ENCODE data around the gene CTSC.

DNA sequence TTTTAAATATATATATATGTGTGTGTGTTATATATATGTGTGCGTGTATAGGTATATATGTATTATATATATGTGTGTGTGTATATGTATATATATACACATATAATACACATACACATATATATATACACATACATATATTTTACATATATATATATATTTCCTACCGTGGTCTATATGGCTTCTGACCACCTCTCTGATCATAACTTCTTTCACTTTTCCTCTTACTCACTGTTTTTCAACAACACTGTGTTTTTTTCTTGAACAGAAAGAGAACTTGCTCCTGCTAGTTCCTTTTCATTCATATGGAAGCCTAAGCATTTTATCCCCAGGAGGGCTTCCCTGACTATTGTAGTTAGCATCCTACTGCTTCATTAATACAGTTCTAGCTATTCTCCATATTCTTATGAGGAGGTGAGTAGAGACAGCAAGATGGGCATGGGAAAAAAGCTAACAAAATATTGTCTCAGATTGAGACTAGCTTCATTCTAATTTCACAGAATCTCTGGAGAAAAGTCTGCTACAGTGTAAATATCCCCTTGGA is 38.5 kb upstream of the CTSC start:
- TF ChIP-seq, protein P1, sequence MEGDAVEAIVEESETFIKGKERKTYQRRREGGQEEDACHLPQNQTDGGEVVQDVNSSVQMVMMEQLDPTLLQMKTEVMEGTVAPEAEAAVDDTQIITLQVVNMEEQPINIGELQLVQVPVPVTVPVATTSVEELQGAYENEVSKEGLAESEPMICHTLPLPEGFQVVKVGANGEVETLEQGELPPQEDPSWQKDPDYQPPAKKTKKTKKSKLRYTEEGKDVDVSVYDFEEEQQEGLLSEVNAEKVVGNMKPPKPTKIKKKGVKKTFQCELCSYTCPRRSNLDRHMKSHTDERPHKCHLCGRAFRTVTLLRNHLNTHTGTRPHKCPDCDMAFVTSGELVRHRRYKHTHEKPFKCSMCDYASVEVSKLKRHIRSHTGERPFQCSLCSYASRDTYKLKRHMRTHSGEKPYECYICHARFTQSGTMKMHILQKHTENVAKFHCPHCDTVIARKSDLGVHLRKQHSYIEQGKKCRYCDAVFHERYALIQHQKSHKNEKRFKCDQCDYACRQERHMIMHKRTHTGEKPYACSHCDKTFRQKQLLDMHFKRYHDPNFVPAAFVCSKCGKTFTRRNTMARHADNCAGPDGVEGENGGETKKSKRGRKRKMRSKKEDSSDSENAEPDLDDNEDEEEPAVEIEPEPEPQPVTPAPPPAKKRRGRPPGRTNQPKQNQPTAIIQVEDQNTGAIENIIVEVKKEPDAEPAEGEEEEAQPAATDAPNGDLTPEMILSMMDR (IDR thresholded peaks at IDR 0.05) = no peak
- TF ChIP-seq SMC3 (IDR thresholded peaks at IDR 0.05; ENCODE audit: low read depth, low read length) (no peak), RAD21 (IDR thresholded peaks at IDR 0.05; ENCODE audit: low read length) (no peak), FOXJ3 (CRISPR knock-in tag; IDR thresholded peaks at IDR 0.05) (no peak), GATA2 (CRISPR knock-in tag; IDR thresholded peaks at IDR 0.05) (no peak)
